SK-N-SH treated with all-trans-retinoic acid at 6 μM for 48 hours (cell line): Measurements from ENCODE around the gene FAM13A.

Experiments
- ARNTL ChIP-seq: fragments of 450-650 bp; formaldehyde crosslinking; IDR thresholded peaks from 2 replicates; pipeline ENCODE4 v1.5.0; 2020; ENCODE audit warnings: low read depth, mild to moderate bottlenecking, moderate library complexity, borderline replicate concordance
- CREB5 ChIP-seq: fragments of 250-450 bp; sonication (Bioruptor Pico); IDR thresholded peaks from 2 replicates; pipeline ENCODE4 v1.5.1; 2020; ENCODE audit warnings: low read depth, mild to moderate bottlenecking, moderate library complexity
- CSDC2 ChIP-seq: fragments of 250-450 bp; sonication (Bioruptor Pico); IDR thresholded peaks from 2 replicates; pipeline ENCODE4 v1.5.0; 2020; ENCODE audit warnings: mild to moderate bottlenecking, moderate library complexity
- ESRRG ChIP-seq: fragments of 250-450 bp; sonication (Bioruptor Pico); IDR thresholded peaks from 2 replicates; pipeline ENCODE4 v1.6.1; 2021; ENCODE audit warnings: mild to moderate bottlenecking
- PATZ1 ChIP-seq: fragments of 250-450 bp; sonication (Bioruptor Pico); IDR thresholded peaks from 2 replicates; pipeline ENCODE4 v1.8.0; 2020; ENCODE audit warnings: mild to moderate bottlenecking, moderate library complexity, borderline replicate concordance
- RARB ChIP-seq: fragments of 250-450 bp; sonication (Bioruptor Pico); IDR thresholded peaks from 2 replicates; pipeline ENCODE4 v1.8.0; 2021; ENCODE audit warnings: mild to moderate bottlenecking, moderate library complexity
- SNAI2 ChIP-seq: fragments of 250-450 bp; sonication (Bioruptor Pico); IDR thresholded peaks from 2 replicates; pipeline ENCODE4 v1.5.0; 2020; ENCODE audit warnings: mild to moderate bottlenecking, moderate library complexity
- TCF4 ChIP-seq: fragments of 250-450 bp; sonication (Bioruptor Pico); IDR thresholded peaks from 2 replicates; pipeline ENCODE4 v1.8.0; 2021; ENCODE audit warnings: mild to moderate bottlenecking, moderate library complexity, borderline replicate concordance
- TSHZ2 ChIP-seq: fragments of 250-450 bp; sonication (Bioruptor Pico); IDR thresholded peaks from 2 replicates; pipeline ENCODE4 v1.5.0; 2020; ENCODE audit warnings: mild to moderate bottlenecking, moderate library complexity
- ZC3H10 ChIP-seq: fragments of 250-450 bp; sonication (Bioruptor Pico); IDR thresholded peaks from 2 replicates; pipeline ENCODE4 v1.5.1; 2021; ENCODE audit warnings: mild to moderate bottlenecking, moderate library complexity
- ZFP3 ChIP-seq: fragments of 250-450 bp; sonication (Bioruptor Pico); IDR thresholded peaks from 2 replicates; pipeline ENCODE4 v1.5.0; 2020; ENCODE audit warnings: mild to moderate bottlenecking, moderate library complexity
- ZNF565 ChIP-seq: fragments of 450-650 bp; formaldehyde crosslinking; conservative IDR thresholded peaks from 2 replicates; pipeline ENCODE4 v1.5.0; 2020; ENCODE audit warnings: low read depth, mild to moderate bottlenecking, moderate library complexity
- ZNF70 ChIP-seq: fragments of 450-650 bp; formaldehyde crosslinking; IDR thresholded peaks from 2 replicates; pipeline ENCODE4 v1.5.0; 2020; ENCODE audit warnings: mild to moderate bottlenecking, moderate library complexity
- ZNF8 ChIP-seq: fragments of 450-650 bp; formaldehyde crosslinking; IDR thresholded peaks from 2 replicates; pipeline ENCODE4 v1.5.0; 2020; ENCODE audit warnings: mild to moderate bottlenecking, moderate library complexity

- TF ChIP-seq ZNF70 (CRISPR knock-in tag) (no peak), ZNF8 (CRISPR knock-in tag) (no peak), ZFP3 (CRISPR knock-in tag) (no peak), RARB (no peak), SNAI2 (CRISPR knock-in tag) (no peak), ZNF565 (CRISPR knock-in tag) (no peak), ESRRG (CRISPR knock-in tag) (no peak), CSDC2 (CRISPR knock-in tag) (no peak), TSHZ2 (no peak), ARNTL (CRISPR knock-in tag) (no peak), TCF4 (CRISPR knock-in tag) (no peak), ZC3H10 (CRISPR knock-in tag) (no peak), CREB5 (no peak), PATZ1 (CRISPR knock-in tag) (no peak)
These were observed 119.9 kb downstream of the FAM13A start for GRCh38 chr4:88937081-88937480.
